ENCODE data around the gene ARHGAP6. TPM values are rescaled to one million over a fixed set of nuclear protein-coding genes. Genes with fewer than 3 reads are reported as not detected.

ARHGAP6 gene
- total and polyA plus RNA-seq, 3 donors from 2014 or later: 4.8 to 11.8 (median 5.7) TPM

DNA sequence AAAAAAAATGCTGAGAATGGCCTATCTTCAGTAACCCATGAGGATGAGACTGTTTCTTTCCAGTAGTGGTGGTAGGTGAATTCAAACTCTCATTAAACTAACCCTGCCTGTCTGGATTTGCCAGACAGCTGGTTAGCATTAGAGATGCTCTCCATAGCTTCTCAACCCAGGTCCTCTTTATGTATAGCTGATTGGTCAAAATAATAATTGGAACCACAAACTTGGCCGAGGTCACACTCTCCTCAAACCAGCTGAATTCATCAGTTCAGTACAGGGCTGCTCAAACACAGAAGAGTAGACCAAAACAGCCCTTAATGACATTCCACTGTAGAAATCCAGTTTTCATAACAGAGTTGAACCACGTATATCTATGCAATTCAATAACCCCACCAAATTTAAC, 469.2 kb downstream of the ARHGAP6 start:
- WGBS, 2 donors: 77 to 78% methylated on average over 2 of the region's 2 CpGs
- Histone ChIP-seq H3K36me3 (ENCODE audit: low read depth, missing control alignments) (no peaks in the 10 kb centered on the region), H3K9me3 (no peaks in the 10 kb centered on the region), H3K4me1 (no peaks in the 10 kb centered on the region), H3K4me3 (no peak overlapping the region), H3K27ac (no peak overlapping the region), H3K27me3 (no peaks in the 10 kb centered on the region)
- intact Hi-C loops (cut with DNase I; ENCODE audit: low total_unique reads): no loop called here
- DNase-seq: no peak
- no peak for TF ChIP-seq POLR2A (IDR thresholded peaks at IDR 0.05)
- TF ChIP-seq, protein P1, sequence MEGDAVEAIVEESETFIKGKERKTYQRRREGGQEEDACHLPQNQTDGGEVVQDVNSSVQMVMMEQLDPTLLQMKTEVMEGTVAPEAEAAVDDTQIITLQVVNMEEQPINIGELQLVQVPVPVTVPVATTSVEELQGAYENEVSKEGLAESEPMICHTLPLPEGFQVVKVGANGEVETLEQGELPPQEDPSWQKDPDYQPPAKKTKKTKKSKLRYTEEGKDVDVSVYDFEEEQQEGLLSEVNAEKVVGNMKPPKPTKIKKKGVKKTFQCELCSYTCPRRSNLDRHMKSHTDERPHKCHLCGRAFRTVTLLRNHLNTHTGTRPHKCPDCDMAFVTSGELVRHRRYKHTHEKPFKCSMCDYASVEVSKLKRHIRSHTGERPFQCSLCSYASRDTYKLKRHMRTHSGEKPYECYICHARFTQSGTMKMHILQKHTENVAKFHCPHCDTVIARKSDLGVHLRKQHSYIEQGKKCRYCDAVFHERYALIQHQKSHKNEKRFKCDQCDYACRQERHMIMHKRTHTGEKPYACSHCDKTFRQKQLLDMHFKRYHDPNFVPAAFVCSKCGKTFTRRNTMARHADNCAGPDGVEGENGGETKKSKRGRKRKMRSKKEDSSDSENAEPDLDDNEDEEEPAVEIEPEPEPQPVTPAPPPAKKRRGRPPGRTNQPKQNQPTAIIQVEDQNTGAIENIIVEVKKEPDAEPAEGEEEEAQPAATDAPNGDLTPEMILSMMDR (IDR thresholded peaks at IDR 0.05): no peak

DNA sequence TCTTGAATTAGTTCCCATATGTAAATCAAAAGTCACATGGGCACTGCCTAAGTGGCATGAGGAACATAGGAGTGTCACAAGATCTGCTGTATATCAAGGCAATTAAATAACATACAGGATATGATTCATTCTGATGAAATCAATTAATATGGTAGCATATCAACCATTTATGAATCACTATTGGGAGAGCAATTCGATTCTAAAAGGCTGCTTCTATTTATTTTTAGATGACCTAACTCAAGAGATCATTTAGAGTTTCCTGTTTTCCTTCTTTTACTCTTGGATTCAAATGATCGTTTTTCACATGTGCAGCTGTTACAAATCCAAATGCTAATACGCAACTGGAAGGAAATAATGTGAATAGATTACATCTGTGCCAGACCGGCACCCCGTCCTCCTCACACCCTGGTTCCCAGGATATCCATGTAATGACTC, 472.7 kb downstream of the ARHGAP6 start:
- TF ChIP-seq POLR2A (IDR thresholded peaks at IDR 0.05): no peak
- TF ChIP-seq, protein P1 (IDR thresholded peaks at IDR 0.05): no peak

DNA sequence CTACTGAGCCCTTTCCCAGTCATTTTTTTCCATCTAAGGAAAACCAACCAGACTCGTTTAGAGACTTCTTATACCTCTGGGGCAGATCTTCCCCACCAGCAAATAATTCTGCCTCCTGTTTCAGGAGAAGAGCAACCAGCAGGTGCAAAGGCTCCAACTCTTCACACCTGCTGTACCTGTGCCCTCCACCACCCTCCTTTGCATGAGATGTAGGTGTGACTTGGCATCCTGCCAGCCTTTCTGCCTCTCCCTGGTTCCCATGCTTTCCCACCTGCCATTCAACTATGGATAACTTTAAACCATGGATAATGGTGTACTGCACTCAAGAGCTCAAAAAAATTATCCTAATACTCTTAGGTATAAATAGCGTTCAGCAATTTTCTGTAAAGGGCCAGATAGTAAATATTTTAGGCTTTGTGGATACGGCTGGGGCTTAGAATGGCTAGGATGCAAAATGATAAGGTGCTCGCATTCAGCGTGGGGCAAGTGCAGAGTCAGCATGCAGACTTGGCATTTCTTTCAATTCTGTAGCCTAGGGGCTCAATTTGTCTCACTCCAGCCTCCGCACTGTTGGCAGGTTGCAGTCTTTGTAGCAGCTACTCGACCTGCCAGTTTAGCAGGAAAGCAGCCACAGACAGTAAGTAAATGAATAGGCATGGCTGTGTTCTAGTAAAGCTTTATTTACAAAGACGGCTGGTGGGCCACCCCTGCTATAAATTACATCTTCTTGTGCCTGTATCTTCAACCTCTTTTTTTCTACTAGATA, 474.8 kb downstream of the ARHGAP6 start:
- intact Hi-C loops (cut with DNase I; ENCODE audit: low total_unique reads): no loop called here
- TF ChIP-seq POLR2A (IDR thresholded peaks at IDR 0.05): no peak
- TF ChIP-seq, protein P1 (IDR thresholded peaks at IDR 0.05): no peak
- DNase-seq: no peak
- Histone ChIP-seq H3K27ac (no peak overlapping the region), H3K9me3 (no peaks in the 10 kb centered on the region), H3K4me1 (no peaks in the 10 kb centered on the region), H3K4me3 (no peak overlapping the region), H3K36me3 (ENCODE audit: low read depth, missing control alignments) (no peaks in the 10 kb centered on the region), H3K27me3 (no peaks in the 10 kb centered on the region)
- WGBS, 2 donors: 85 to 93% methylated on average over 7 to 8 of the region's 8 CpGs

More for the DNA sequence above, 472.7 kb downstream of the ARHGAP6 start:
- H3K27ac ChIP-seq: no peak overlapping the region
- WGBS, 2 donors: 45 to 47% methylated on average over 5 of the region's 5 CpGs
- no peaks in the 10 kb centered on the region for H3K4me1 ChIP-seq
- no peak for DNase-seq
- H3K9me3 ChIP-seq: no peaks in the 10 kb centered on the region
- H3K27me3 ChIP-seq: no peaks in the 10 kb centered on the region
- no peaks in the 10 kb centered on the region for H3K36me3 ChIP-seq (ENCODE audit: low read depth, missing control alignments)
- intact Hi-C loops (cut with DNase I; ENCODE audit: low total_unique reads): no loop called here
- no peak overlapping the region for H3K4me3 ChIP-seq

DNA sequence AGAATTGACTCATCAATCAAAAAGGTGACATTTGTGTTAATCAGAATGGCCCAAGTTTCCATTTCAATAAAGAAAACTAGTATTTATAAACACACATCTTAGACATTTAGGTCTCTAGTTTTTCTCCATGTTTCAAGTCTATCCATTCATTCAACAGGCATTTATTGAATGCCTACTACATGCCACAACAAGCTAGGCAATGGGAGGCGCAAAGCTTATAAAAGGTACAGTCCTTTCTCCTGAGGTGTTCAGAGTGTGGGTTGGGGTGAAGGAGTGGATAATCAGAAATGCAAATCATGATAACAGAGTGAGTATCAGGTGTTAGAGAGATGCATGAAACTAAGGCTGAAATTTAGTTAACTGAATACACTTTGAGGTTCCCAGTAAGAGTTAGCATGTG, 476.6 kb downstream of the ARHGAP6 start:
- no peak for DNase-seq
- intact Hi-C loops (cut with DNase I; ENCODE audit: low total_unique reads): no loop called here
- H3K4me1 ChIP-seq: no peaks in the 10 kb centered on the region
- H3K27me3 ChIP-seq: no peaks in the 10 kb centered on the region
- no peaks in the 10 kb centered on the region for H3K9me3 ChIP-seq
- no peak overlapping the region for H3K4me3 ChIP-seq
- WGBS, 2 donors: 91 to 100% methylated on average over 1 of the region's 1 CpG
- TF ChIP-seq POLR2A (IDR thresholded peaks at IDR 0.05): no peak
- TF ChIP-seq, protein P1 (IDR thresholded peaks at IDR 0.05): no peak
- no peaks in the 10 kb centered on the region for H3K36me3 ChIP-seq (ENCODE audit: low read depth, missing control alignments)
- H3K27ac ChIP-seq: no peak overlapping the region

DNA sequence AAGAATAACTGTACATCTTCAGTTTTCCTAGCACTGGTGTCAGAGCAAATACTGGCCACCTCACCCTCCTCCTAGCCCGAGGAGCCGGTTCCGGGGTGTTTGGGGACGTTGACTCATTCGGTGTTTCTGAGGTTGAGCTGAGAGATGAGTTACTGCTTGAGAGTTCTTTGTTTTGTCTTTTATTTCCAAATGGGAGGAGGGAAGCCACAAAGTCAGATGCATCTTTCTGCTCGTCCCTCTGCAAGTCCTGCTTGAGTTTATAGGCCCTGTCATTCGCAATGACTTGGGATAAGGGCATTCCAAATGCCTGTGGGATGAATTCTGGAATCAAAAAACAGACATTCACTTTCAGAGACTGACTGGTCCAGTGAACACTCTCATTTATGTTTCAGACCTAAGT, 477.1 kb downstream of the ARHGAP6 start:
- no peak overlapping the region for H3K27ac ChIP-seq
- no peaks in the 10 kb centered on the region for H3K4me1 ChIP-seq
- no peaks in the 10 kb centered on the region for H3K9me3 ChIP-seq
- WGBS, 2 donors: 93 to 98% methylated on average over 6 to 7 of the region's 7 CpGs
- H3K4me3 ChIP-seq: no peak overlapping the region
- intact Hi-C loops (cut with DNase I; ENCODE audit: low total_unique reads): no loop called here
- no peak for TF ChIP-seq POLR2A (IDR thresholded peaks at IDR 0.05)
- TF ChIP-seq, protein P1 (IDR thresholded peaks at IDR 0.05): no peak
- no peaks in the 10 kb centered on the region for H3K36me3 ChIP-seq (ENCODE audit: low read depth, missing control alignments)
- no peaks in the 10 kb centered on the region for H3K27me3 ChIP-seq
- DNase-seq: no peak
